ENCODE data around the gene NOVA2.
A peak's percentile ranks its signal among the peaks of the same experiment; 100 is the strongest.

Gene NOVA2

GRCh38 chr19:46014534-46014933 lies 40.9 kb upstream of the NOVA2 start:
- no peak for ATAC-seq
- TF ChIP-seq ISL1 (CRISPR knock-in tag; IDR thresholded peaks at IDR 0.05), result no peak
- no peak for TF ChIP-seq ARNTL (CRISPR knock-in tag; IDR thresholded peaks at IDR 0.05; ENCODE audit: borderline replicate concordance, low read depth)
- TF ChIP-seq ESRRG (CRISPR knock-in tag; IDR thresholded peaks at IDR 0.05), result no peak
- TF ChIP-seq POU6F1 (CRISPR knock-in tag; IDR thresholded peaks at IDR 0.05; ENCODE audit: borderline replicate concordance, low read depth), result no peak
- TF ChIP-seq CSDC2 (CRISPR knock-in tag; IDR thresholded peaks at IDR 0.05), result no peak
- TF ChIP-seq PPARA (CRISPR knock-in tag; IDR thresholded peaks at IDR 0.05; ENCODE audit: borderline replicate concordance), result no peak
- no peak for TF ChIP-seq ZNF565 (CRISPR knock-in tag; conservative IDR thresholded peaks at IDR 0.05; ENCODE audit: low read depth)
- TF ChIP-seq CREB5 (CRISPR knock-in tag; IDR thresholded peaks at IDR 0.05; ENCODE audit: low read depth), result no peak
- TF ChIP-seq PATZ1 (CRISPR knock-in tag; IDR thresholded peaks at IDR 0.05; ENCODE audit: borderline replicate concordance), result no peak
- TF ChIP-seq ZC3H10 (CRISPR knock-in tag; IDR thresholded peaks at IDR 0.05), result no peak
- no peak for TF ChIP-seq GLIS3 (CRISPR knock-in tag; IDR thresholded peaks at IDR 0.05)
- TF ChIP-seq SNAI2 (CRISPR knock-in tag; IDR thresholded peaks at IDR 0.05), result no peak

- ATAC-seq, result peak; percentile 97
- no peak for TF ChIP-seq ZFP3 (CRISPR knock-in tag; IDR thresholded peaks at IDR 0.05)
- no peak for TF ChIP-seq CSDC2 (CRISPR knock-in tag; IDR thresholded peaks at IDR 0.05)
- TF ChIP-seq TCF4 (CRISPR knock-in tag; IDR thresholded peaks at IDR 0.05; ENCODE audit: borderline replicate concordance), result no peak
- TF ChIP-seq RARB (CRISPR knock-in tag; IDR thresholded peaks at IDR 0.05), result no peak
- TF ChIP-seq GLIS3 (CRISPR knock-in tag; IDR thresholded peaks at IDR 0.05), result no peak
- no peak for TF ChIP-seq CSRNP3 (CRISPR knock-in tag; IDR thresholded peaks at IDR 0.05)
- TF ChIP-seq POU6F1 (CRISPR knock-in tag; IDR thresholded peaks at IDR 0.05; ENCODE audit: borderline replicate concordance, low read depth), result no peak
- TF ChIP-seq TSHZ2 (CRISPR knock-in tag; IDR thresholded peaks at IDR 0.05), result no peak
- no peak for TF ChIP-seq PATZ1 (CRISPR knock-in tag; IDR thresholded peaks at IDR 0.05; ENCODE audit: borderline replicate concordance)
Observed at GRCh38 chr19:46009530-46010510, 36.2 kb upstream of the NOVA2 start.

Measured in SK-N-SH treated with all-trans-retinoic acid at 6 μM for 48 hours (cell line).